Colon (tissue), 2 donors: ENCODE measurements around the gene TMEFF2.
"Not testable (repeated sequence)": the region's sequence is repeated elsewhere in the genome, so short reads cannot be mapped to it uniquely, and the experiment has no call there.

ENCODE experiments used
- FAIRE-seq: peaks from 2 replicates; lab custom pipeline; 2012; peaks lifted over from hg19 to GRCh38; lab: Jason Lieb, UNC
- donor health status: control.
- donor health status: control.

Gene TMEFF2

DNA sequence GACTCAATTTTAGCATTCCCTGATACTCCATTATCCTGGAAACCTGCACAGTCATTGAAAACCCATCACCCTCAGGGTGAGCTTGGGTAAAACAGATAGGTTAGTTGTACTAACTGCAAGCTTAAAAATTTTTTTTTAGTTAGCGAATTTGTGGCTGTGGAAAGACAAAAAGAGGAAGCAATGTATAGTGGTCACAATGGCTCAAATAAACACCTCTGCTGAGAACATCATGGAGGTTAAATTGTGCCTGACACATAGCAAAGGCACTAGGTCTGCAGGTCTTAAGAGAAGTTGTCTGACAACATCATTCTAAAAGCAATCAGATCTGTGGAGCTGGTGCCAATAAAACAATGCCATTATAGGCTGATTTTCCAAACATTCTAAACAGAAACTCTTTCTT lies 263.4 kb downstream of the TMEFF2 start:
- no peak for FAIRE-seq

DNA sequence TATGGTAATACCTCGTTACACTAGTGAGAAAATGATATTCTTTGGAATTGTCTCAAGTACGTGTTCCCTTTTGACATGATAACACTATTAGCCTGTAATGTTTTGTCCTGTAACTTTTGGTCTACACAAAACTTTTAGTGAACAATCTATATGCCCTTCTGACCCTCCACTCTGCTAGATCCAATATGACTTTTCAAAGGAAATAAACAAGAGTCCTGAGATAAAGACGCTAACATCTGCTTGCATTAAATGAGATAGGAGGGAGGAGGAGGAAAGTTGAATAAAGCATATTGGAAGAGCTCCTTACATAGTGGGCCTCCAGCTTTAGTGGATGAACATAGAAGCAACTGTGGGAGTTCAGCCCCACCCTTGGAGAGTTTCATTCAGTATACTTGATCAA lies 264.5 kb downstream of the TMEFF2 start:
- FAIRE-seq, result no peak

DNA sequence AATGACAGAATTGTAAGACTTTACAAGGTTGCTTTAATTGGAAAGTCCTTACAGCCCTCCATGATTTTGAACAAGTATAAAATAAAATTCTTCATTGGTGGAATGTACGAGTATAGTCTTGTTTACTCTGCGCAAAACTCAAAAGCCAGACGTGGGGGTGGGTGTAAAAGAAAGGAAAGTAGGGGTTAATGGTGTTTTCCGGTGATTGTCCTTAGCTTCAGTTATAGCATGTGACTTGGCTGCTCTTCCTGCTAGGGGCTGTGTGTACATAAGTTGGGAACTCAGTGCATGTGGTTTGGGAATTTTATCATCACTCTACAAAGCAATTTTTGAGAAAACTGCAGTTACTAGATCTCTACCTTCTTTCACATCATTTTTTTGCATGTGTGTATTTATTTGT lies 265.4 kb downstream of the TMEFF2 start:
- FAIRE-seq, result peak; percentile 43

DNA sequence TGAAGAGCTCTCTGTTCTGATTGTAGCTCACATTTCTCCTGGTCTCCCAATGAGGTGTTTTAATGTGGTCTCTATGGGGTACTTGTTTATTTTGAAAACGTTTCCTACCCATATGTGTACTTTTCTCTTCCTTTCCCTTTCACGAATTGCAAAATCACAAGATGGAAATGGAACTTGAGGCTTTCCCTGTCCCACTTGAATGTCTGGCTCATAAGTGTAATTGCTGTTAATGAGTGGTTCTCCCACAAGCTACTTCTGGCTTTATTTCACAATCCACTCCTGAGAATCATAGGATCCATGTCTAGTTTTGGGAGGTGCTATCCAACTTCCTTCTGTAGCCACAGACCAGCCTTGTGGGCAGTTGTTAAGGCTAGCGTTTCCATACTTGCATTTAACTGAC lies 266.7 kb downstream of the TMEFF2 start:
- no peak for FAIRE-seq

DNA sequence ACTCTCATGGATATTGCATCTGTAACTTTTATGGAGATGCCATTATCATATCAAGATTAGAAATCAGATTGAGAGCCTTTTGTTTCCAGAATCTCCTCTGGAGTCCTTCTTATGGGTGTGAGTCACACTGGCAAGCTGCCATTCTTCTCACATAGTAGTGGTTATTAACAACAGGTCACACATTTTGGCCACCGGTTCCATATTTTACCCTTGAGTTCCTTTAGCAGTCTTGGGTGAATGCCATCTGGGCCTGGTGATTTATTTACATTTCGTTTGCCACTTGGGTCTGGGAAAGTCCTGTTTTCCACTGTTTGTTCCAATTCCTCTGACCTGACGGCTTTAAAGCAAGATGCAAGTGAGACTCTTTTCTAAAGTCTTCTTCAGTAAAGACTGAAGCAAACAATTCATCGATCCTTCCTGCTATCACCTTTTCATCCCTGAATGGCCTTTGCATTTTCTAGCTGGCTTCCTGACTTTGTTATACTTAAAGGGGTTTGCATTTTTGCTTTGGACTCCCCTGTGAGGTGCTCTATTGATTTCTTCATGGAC lies 267.3 kb downstream of the TMEFF2 start:
- no peak for FAIRE-seq

DNA sequence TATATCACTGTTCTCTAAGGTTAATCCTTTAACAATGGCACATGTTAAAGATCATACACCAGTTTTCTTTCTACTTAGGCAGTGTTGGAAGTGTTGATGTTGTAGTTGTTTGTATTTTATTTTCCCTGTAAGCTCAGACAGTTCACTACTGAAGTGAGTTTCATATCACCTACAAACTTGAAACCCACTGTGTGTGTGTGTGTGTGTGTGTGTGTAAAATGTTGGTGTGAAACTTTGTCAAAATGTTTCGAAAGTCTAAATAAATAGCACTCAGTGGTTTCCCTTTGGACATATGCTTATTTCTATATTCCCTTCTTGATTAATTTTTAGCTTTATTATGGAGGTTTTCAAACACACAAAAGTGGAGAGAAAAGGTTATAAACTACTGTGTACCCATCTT lies 268.1 kb downstream of the TMEFF2 start:
- no peak for FAIRE-seq

DNA sequence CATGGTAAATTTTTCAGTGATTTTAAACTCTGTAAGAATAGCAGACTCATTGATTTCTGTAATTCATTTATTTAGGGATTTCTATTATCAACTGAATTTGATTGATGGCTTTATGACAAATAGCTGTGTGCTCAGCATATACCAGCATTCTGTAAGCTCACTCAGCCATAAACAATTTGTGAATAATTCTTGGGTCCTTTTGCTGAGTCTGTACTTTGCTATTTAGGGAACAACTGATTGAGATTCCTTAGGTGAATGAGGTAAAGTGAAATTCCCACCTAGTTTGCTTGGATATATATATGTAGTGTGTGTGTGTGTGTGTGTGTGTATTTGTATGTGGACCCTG lies 271.1 kb downstream of the TMEFF2 start:
- FAIRE-seq, result no peak

DNA sequence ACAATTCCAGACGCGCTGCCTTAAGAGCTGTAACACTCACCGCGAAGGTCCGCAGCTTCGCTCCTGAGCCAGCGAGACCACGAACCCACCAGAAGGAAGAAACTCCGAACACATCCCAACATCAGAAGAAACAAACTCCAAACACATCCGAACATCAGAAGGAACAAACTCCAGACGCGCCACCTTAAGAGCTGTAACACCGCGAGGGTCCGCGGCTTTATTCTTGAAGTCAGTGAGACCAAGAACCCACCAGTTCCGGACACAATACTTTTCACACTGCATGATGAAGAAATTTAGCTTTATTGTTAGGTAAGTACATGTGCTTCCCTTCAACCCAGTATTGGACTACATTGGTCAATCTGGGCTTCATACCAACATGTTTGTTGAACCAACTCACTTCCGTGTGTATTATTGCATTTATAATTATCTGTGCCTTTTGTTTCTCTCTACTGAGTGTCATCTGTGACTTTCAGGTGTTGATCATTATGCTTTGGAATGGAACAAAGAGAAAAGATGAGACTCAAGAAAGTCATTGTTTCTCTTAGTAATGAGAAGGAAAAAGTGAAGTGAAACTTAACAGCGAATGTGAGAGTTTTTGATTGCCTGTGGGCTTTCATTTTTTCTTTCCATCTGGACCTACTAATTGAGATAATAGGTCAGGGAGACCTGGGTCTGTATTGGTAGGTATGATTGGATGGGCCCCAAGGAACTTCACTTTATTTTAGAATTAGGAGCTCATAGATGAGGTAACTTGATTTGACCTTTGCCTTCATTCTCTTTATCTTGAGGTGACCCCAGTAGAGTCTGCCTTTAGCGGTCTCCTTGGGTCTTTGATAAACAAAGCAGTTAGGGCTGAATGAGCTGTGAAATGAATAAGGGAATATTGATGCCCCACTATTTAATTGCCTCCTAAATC lies 271.7 kb downstream of the TMEFF2 start:
- no peak for FAIRE-seq

DNA sequence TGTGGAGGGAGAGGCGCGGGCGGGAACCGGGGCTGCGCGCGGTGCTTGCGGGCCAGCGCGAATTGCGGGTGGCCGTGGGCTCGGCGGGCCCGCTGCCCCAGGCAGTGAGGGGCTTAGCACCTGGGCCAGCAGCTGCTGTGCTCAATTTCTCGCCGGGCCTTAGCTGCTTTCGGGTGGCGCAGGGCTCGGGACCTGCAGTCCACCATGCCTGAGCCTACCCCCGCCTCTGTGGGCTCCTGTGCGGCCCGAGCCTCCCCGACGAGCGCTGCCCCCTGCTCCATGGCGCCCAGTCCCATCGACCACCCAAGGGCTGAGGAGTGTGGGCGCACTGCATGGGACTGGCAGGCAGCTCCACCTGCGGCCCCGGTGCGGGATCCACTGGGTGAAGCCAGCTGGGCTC lies 273.1 kb downstream of the TMEFF2 start:
- not testable (repeated sequence) for FAIRE-seq

DNA sequence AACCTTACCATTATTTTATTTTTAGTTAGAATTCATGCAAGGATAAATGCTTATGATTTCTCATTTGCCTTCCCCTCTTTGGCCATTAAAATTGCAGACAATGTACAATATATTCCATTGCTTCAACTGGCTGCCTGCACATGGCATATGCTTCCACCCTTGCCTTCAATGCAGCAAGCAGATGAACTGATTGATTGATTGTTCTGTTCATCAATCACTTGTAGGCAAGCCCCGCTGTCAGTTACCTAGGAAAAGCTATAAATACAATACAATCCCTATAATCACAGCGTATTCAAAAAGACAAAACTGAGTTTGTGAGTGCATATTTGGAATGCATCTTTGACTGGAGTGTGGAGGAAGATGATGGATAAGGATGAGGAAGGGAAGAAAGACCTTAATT lies 274.2 kb downstream of the TMEFF2 start:
- no peak for FAIRE-seq

DNA sequence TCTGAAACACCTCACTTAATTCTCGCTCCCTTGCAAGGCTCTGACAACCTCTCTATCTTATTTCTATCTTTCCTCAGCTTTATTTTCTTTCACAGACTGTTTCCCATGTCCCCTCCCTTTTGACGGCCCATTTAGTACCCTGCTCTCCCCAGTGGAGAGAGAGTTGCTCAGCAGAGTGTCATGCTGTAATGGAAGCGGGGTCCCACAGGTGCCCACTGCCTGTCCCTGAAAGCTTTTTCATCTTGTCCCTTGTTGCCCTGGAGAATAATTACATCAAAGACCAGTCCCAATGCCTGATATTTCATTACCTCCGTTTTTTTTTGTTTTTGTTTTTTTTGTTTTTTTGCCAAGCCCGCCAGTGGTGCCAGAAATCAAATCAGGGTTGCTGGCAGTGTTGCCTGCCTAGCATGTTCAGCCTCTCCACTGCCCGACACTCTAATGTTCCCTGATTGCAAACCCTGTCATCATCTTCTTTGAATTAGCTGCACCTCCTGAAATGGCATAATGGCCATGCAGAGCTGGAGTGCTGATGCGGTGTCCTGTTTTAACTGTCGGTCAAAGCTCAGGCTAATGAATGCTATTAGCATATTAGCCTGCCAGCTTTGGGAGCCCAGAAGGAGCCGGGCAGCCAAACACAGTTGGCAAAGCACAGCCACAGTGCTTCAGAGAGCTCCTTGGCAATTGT lies 276.6 kb downstream of the TMEFF2 start:
- FAIRE-seq, result no peak

DNA sequence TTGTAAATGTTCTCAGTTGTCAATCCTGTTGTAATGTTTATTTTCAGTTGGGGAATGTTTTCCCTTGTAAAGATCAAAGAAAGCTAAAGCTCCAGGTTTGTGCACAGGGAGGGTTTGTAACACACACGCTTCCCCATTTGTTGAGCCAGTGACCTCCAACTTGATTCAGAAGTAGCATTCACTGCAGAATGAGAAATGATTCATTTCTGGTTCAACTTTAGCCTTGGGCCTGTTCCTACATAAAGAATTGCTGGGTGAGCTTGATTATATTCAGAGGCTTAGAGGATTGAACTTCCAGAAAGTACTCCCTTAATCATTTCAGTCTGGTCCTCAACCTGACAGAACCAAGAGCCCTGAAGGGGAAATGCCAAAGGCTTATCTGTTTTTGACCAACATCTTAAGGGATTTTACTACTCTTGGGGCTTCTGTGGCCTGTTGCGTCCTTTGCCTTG lies 277.3 kb downstream of the TMEFF2 start:
- FAIRE-seq, result no peak

DNA sequence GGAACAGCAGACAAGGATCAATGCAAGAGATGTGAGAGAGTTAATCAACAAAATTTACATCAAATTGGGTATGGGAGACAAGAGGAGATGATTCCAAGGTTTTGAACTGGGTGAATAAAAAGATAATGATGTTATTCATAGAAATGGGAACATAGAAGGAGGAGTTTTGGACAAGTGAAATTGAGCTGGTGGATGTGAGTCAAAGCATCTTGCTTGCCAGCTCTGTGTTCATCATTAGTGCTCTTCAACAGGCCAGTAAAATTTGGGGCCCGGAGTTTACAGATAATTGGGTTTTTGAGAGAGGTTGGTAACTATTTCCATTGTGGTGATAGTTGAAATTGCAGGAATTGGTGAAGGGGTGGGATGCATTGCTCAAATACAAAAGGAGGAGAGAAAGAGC lies 277.9 kb downstream of the TMEFF2 start:
- no peak for FAIRE-seq

DNA sequence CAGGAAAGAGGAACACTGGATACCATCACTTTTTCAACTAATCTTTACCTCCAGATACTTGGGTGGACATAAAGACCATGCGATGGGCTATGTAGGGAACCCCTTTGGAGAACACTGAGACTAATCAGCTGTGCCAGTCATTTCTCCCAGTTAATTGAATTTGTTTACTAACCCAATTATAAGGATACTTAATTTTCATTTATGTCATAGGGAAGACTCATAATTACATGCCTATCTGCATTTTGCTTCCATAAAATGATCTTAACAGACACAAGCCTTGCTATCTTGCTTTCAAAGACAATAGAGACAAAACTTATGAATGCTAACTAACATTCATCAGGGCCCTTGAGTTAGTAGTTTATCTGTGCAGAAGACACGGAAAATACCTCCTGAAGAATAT lies 279.0 kb downstream of the TMEFF2 start:
- FAIRE-seq, result no peak

DNA sequence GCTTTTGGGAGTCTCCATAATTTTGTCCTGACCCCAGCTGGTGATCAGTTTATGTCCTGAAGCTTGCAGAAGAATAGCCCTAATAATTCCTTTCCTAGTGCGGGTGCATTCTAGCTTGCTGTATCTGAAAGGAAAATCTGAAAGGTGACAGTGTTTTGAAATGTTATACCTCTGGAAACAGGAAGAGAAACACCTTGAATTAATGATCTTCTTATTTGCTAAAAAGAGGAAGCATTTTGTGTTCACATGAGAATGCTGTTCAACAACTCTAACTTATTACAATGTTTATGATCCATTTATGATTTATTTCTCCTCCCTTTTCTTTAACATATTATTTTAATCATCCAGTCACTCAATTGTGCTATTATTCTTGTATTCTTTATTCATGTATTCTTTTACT lies 280.9 kb downstream of the TMEFF2 start:
- no peak for FAIRE-seq

DNA sequence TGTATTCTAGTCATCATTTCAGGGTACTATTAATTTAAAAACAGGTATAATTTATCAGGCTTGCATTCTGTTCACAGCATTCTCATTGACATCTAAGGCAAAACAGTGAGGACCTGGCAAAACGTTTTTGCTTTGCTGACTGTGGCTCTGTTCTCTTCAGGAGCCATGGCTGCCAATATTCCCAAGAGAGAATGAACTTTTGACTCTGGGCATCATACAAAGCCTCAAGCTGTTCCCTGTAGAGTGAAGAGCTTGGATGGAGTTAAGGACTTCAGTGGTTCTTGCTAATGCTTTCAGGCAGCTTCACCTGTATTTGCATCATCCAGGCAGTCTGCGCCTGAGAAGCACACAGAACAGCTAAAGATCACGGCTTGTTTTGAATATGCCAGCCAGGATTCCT lies 282.0 kb downstream of the TMEFF2 start:
- FAIRE-seq, result no peak

DNA sequence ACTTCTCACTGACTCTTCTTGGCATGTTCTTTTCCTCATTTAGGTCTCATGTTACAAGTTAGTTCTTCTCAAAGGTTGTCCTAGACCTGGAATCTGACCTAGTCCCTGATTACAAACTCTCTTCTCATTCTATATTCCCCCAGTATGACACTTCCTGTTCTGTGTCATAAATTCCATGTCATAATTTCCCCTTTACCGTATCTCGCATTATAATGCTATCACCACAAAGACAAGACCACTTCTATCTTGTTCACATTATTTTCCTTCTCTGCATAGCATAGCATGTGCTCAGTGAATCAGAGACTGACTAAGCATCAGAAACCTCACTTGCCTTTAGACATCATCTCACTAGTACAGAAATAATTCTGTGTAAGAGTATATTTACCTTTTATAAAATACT lies 284.2 kb downstream of the TMEFF2 start:
- no peak for FAIRE-seq

DNA sequence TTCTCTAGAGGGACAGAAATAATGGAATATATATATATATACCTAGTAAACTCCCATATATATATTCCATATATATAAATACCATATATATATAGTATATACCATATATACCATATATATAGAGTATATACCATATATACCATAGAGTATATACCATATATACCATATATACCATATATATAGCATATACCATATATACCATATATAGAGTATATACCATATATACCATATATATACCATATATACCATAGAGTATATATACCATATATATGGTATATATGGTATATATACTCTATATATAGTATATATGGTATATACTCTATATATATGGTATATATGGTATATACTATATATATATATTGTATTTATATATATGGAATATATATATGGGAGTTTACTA lies 285.9 kb downstream of the TMEFF2 start:
- peak; percentile 38 for FAIRE-seq

DNA sequence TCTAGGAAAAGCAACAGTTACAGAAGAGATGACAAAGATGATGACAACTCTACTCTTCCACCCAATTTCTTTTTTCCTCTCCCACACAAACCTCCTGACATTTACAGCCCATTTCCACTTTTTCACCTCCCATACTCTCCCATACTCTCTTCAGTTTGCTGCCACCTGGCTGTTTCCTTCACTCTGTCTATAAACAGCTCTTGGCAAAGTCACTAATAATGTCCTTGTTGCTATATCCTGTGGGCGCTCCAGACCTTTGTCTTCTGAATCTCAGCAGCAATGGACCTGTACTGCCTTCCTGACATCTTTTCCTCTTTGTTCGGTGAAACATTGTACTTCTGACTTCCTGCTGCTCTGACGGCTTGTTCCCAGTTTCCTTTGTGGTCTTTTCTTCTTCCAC lies 287.2 kb downstream of the TMEFF2 start:
- FAIRE-seq, result no peak

DNA sequence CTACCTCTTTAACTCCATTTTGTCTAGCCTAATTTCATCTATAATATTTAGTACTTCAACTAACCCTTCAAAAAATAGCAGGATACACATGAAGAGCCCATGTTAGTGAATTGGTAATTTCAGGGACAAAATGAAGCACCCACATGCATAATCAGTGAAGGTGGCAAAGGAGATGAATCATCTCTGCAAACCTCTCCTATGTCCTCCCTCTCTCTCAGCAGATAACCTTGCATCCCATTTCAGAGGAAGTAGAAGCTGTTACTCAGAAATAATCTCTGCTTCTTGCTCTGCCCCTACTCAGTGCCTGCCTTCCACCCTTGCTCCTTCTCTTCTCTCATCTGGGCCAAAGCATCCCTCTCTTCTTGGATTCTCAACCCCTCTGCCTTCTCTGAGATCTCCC lies 287.6 kb downstream of the TMEFF2 start:
- no peak for FAIRE-seq

DNA sequence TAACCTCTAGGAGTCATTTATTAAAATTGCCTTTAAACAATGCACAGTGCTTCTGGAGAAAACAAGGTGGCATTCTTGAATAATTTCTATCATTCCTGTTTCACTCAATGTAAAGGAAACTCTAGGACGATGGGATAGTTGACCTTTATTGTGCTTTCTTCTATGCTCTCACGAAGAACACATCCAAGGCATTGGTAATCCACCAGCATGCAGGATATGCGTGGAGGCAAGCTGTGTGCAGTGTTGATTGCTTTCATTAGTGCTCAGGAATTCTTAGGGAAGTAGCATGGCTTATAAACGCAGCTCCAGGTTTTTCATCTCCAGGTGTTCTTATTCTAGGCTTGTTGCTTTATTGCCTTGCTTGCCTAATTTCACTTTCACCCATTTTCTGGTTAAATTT lies 289.4 kb downstream of the TMEFF2 start:
- no peak for FAIRE-seq

DNA sequence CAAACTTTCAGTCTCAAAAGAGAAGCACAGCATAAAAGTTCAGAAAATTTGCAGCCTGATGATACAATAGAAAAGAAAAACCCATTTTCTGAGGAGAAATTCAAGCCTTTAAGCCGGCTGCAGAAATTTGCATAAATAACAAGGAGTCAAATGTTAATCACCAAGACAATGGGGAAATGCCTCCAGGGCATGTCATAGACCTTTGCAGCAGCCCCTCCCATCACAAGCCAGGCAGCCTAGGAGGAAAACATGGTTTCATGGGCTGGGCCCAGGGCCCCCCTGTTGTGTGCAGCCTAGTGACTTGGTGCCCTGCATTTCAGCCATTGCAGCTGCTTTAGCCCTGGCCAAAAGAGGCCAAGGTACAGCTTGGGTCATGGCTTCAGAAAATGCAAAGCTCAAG lies 293.7 kb downstream of the TMEFF2 start:
- FAIRE-seq, result no peak

DNA sequence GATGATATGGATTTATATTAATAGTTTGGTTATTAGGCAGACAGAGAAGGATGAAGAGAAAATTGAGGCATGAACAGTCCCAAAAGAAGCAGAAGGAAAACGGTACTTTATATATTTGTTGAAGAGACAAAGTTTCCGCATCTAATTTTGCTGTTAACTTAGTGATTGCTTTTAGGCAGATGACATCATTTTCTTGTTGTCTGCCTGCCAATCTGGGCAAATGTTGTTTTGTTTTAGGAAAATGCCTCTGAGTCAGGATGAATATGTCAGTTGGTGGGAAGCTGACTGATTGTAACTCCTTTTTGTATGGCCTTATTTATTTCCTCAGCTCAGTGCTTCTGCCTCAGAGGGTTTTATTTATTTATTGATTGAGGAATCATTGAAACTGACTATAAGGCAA lies 295.3 kb downstream of the TMEFF2 start:
- FAIRE-seq, result no peak
